ENCODE results near the gene DDX1.

The DDX1 gene

DNA sequence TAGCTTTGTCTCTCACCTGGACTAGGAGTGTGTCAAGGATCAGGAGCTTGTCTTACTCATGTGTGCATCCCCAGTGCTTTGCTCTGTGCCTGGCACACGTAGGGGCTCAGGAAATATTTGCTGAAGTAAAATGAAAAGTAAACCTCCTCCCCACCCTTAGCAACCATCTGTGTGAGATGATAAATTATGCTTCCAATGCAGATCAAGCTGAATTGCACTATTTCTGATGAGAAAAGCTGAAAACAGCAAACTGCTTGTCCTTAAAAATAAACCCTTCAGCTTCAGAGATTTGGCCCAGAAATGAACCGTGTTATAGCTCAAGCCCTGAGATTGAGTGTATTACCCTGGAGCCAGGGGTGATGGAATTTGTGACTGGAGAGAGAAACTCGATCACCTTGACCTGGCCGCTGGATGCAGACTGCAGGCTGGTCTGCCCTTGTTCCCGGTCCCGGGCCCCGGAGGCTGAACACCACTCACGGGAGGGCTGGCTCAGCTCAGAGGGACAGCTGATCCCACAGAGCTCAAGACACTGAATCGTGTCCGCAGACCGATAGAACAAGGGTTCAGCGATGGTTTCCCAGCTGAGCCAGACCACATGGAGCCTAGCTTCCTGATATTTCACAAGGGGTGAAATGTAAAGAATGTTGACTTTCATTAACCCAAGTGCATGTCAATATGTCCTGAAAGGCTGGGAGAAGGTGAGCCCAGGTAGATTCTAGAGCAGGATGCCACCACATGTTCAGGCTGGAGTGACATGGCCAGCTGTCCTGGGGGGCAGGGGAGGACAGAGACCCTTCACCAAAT, 50.5 kb downstream of the DDX1 start:
- no peak overlapping the region for H3K4me3 ChIP-seq (ENCODE audit: low read depth, low read length)
- TF ChIP-seq, protein P1, sequence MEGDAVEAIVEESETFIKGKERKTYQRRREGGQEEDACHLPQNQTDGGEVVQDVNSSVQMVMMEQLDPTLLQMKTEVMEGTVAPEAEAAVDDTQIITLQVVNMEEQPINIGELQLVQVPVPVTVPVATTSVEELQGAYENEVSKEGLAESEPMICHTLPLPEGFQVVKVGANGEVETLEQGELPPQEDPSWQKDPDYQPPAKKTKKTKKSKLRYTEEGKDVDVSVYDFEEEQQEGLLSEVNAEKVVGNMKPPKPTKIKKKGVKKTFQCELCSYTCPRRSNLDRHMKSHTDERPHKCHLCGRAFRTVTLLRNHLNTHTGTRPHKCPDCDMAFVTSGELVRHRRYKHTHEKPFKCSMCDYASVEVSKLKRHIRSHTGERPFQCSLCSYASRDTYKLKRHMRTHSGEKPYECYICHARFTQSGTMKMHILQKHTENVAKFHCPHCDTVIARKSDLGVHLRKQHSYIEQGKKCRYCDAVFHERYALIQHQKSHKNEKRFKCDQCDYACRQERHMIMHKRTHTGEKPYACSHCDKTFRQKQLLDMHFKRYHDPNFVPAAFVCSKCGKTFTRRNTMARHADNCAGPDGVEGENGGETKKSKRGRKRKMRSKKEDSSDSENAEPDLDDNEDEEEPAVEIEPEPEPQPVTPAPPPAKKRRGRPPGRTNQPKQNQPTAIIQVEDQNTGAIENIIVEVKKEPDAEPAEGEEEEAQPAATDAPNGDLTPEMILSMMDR (IDR thresholded peaks at IDR 0.05; ENCODE audit: insufficient read depth, low read depth, low read length, missing control alignments) = no peak
- DNase-seq (ENCODE audit: low read depth) = no peak

DNA sequence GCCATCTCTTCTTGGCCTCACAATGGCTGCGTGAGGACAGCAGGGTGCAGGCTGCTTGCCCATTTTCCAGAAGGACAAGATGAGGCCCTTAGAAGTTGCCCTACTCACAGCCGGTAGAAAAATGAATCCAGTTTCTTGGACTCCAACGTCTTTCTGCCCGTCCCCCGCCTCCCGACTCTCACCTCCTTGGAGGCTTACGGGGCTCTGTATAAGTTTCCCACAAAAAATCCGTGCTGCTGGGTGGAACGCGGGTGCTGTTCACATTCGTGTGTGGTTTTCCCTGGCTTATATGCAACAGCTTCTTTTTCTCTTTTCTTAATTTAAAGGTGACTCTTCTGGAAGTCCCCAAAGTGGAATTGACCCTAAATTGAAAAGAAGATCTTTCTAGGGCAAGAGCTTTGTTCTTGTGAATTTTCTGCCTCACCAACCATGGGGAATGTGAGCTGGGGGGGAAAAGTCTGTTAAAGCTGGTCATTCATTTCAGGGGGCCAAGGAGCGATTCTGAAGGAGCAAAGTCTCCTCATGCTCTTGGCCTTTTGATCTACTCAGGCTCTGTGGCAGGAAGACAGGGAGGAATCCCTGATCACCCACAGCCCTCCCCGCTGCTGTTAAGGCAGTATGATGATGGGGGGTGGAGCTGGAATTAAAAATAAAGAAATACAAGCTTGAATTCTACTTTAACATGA, 51.3 kb downstream of the DDX1 start:
- no peak overlapping the region for H3K4me3 ChIP-seq (ENCODE audit: low read depth, low read length)
- no peak for DNase-seq (ENCODE audit: low read depth)
- TF ChIP-seq, protein P1 (IDR thresholded peaks at IDR 0.05; ENCODE audit: insufficient read depth, low read depth, low read length, missing control alignments) = no peak

DNA sequence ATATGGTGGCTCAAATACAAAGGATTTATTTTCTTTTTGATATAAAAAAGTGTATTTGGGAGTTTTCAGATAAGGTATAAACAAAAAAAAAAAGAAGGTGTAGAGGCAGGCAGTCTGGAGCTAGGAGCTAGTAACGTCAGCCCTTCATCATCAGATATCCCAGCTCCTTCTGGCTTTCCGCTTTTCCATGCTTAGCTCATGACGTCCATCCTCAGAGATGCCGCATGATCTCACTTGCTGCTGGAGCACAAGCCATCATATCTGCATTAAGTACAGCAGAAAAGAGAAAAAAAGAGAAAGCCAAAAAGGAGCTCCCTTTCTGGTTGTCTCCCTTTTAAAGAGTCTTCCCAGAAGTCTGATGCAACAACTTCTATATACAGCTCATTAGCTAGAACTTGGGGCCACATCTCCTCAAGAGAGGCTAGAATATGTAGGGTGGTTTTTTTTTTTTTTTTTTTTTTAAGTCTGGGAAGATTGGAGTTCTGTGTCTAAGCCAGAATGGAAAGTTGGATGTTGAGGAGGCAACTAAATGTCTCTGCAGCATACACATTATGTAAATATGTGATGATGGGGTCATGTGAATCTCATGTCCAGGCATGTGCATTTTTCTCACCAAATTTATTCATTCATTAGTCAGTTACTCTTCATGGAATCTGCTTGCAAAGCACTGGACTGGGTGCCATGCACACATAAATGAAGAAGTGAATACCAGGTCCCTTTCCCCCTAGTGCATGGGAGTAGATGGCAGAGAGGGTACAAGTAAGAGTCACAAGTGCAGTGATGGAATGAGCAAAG, 52.3 kb downstream of the DDX1 start:
- TF ChIP-seq, protein P1 (IDR thresholded peaks at IDR 0.05; ENCODE audit: insufficient read depth, low read depth, low read length, missing control alignments) = no peak
- DNase-seq (ENCODE audit: low read depth) = no peak
- H3K4me3 ChIP-seq (ENCODE audit: low read depth, low read length) = no peak overlapping the region

DNA sequence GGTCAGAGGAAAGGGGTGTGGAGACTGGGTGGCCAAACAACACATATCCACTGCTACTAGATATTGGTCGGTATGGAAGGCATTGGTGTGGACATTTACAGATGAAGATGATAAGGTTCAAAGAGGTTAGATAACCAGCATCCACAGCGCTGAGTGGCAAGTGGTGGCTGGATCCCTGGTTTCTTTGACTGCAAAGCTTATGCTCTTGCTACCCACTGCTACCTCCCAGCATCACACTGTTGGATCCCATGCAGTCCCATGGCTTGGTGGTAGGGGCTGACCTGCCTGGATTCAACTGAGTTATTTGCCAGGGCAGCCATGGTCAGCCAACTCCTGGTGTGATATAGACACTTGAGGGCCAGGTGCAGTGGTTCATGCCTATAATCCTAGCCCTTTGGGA, 53.6 kb downstream of the DDX1 start:
- TF ChIP-seq, protein P1 (IDR thresholded peaks at IDR 0.05; ENCODE audit: insufficient read depth, low read depth, low read length, missing control alignments) = no peak
- H3K4me3 ChIP-seq (ENCODE audit: low read depth, low read length) = no peak overlapping the region
- DNase-seq (ENCODE audit: low read depth) = no peak

DNA sequence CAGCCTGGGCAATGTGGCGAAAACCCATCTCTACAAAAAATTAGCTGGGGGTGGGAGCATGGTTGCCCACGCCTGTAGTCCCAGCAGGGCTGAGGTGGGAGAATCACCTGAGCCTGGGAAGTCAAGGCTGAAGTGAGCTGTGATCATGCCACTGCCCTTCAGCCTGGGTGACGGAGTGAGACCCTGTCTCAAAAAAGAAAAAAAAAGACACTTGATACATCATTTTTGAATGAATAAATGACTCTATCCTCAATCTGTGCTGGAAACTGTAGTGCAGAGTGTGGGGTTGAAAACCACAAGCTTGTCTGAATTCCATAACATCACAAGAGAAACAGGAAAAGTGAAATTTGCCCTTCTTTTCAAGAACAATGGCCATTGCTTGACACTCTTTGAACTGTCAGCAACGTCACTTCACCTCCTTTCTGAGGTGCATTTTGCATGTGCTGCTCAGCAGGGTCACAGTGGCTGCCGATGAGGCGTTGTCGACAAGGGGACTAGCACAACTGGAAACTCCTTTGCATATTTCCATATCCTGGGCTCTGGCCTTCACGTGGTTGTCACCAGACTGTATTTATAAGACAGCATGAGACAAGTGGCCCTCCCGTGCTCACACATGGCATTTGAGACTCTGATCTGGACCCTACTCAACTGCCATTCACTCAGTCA, 54.2 kb downstream of the DDX1 start:
- no peak overlapping the region for H3K4me3 ChIP-seq (ENCODE audit: low read depth, low read length)
- DNase-seq (ENCODE audit: low read depth) = no peak
- TF ChIP-seq, protein P1 (IDR thresholded peaks at IDR 0.05; ENCODE audit: insufficient read depth, low read depth, low read length, missing control alignments) = no peak

DNA sequence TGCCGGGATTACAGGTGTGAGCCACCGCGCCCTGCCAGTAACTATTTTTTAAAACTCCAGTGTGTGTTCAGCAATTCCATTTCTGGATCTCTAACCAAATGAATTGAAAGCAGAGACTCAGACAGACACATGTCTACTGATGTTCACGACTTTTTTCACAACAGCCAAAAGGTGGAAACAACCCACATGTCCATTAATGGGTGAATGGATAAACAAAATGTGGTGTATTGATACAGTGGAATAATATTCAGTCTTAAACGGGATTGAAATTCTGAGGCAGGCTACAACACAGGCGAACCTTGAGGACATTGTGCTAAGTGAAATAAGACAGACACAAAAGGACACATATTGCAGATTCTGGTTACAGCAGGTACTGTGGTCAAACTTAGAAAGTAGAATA, 55.0 kb downstream of the DDX1 start:
- H3K4me3 ChIP-seq (ENCODE audit: low read depth, low read length) = no peak overlapping the region
- TF ChIP-seq, protein P1 (IDR thresholded peaks at IDR 0.05; ENCODE audit: insufficient read depth, low read depth, low read length, missing control alignments) = no peak

More for the DNA sequence above, 55.0 kb downstream of the DDX1 start:
- DNase-seq (ENCODE audit: low read depth) = no peak
